ENCODE data around the gene C22orf15. TPM values are rescaled to one million over a fixed set of nuclear protein-coding genes. Genes with fewer than 3 reads are reported as not detected.
A peak's percentile ranks its signal among the peaks of the same experiment; 100 is the strongest.

The C22orf15 gene
- total and polyA plus RNA-seq, 2 experiments from 2014 or later, result 0.37 TPM; not detected in 1

- Histone ChIP-seq H3K9me3 (ENCODE audit: low read depth) (no peaks in the 10 kb centered on the region), H3K4me1 (ENCODE audit: insufficient read depth) (peaks cover 31% of the 10 kb centered on the region), H3K27me3 (no peaks in the 10 kb centered on the region), H3K79me2 (peaks cover 2% of the 10 kb centered on the region), H4K20me1 (ENCODE audit: insufficient read depth, poor library complexity, severe bottlenecking) (no peaks in the 10 kb centered on the region), H3K27ac (no peak overlapping the region), H3K36me3 (replicated peaks; ENCODE audit: insufficient read depth, low read depth) (no peaks in the 10 kb centered on the region), H3K9me2 (replicated peaks; ENCODE audit: insufficient read depth) (no peaks in the 10 kb centered on the region), H3K4me3 (no peak overlapping the region), H3K4me2 (no peak overlapping the region), H2AFZ (no peak overlapping the region)
- DNase-seq (ENCODE audit: low spot score), result peak; percentile 12
- TF ChIP-seq EZH2phosphoT487 (IDR thresholded peaks at IDR 0.05; ENCODE audit: low read depth, severe bottlenecking, unreplicated experiment), result no peak
- TF ChIP-seq CTCF (IDR thresholded peaks at IDR 0.05; ENCODE audit: poor library complexity), result no peak
- TF ChIP-seq EZH2 (IDR thresholded peaks at IDR 0.05; ENCODE audit: borderline replicate concordance), result no peak
- 58% methylated on average over 6 of the region's 6 CpGs for WGBS (ENCODE audit: low lambda C conversion rate, missing lambda C conversion rate)
Observed at GRCh38 chr22:23769321-23769965, 6.7 kb downstream of the C22orf15 start.

GRCh38 chr22:23772315-23772648 lies 9.5 kb downstream of the C22orf15 start:
- 37% methylated on average over 4 of the region's 6 CpGs for WGBS (ENCODE audit: low lambda C conversion rate, missing lambda C conversion rate)
- no peaks in the 10 kb centered on the region for H4K20me1 ChIP-seq (ENCODE audit: insufficient read depth, poor library complexity, severe bottlenecking)
- H3K79me2 ChIP-seq, result peaks cover 7% of the 10 kb centered on the region
- H3K4me2 ChIP-seq, result peak overlapping the region; percentile 97
- no peaks in the 10 kb centered on the region for H3K36me3 ChIP-seq (replicated peaks; ENCODE audit: insufficient read depth, low read depth)
- peak overlapping the region; percentile 72 for H3K27ac ChIP-seq
- no peak for DNase-seq (ENCODE audit: low spot score)
- no peaks in the 10 kb centered on the region for H3K27me3 ChIP-seq
- H3K9me3 ChIP-seq (ENCODE audit: low read depth), result no peaks in the 10 kb centered on the region
- TF ChIP-seq EZH2 (IDR thresholded peaks at IDR 0.05; ENCODE audit: borderline replicate concordance) (no peak), EZH2phosphoT487 (IDR thresholded peaks at IDR 0.05; ENCODE audit: low read depth, severe bottlenecking, unreplicated experiment) (no peak), CTCF (IDR thresholded peaks at IDR 0.05; ENCODE audit: poor library complexity) (no peak)
- no peaks in the 10 kb centered on the region for H3K9me2 ChIP-seq (replicated peaks; ENCODE audit: insufficient read depth)
- no peak overlapping the region for H3K4me3 ChIP-seq
- H3K4me1 ChIP-seq (ENCODE audit: insufficient read depth), result peaks cover 36% of the 10 kb centered on the region
- H2AFZ ChIP-seq, result peak overlapping the region; percentile 68

- H3K4me3 ChIP-seq, result peak within 1 kb of the TSS; percentile 83
- peak within 1 kb of the TSS; percentile 97 for H3K4me2 ChIP-seq
- no peaks in the 10 kb centered on the region for H3K36me3 ChIP-seq (replicated peaks; ENCODE audit: insufficient read depth, low read depth)
- H4K20me1 ChIP-seq (ENCODE audit: insufficient read depth, poor library complexity, severe bottlenecking), result no peaks in the 10 kb centered on the region
- H3K9me3 ChIP-seq (ENCODE audit: low read depth), result no peaks in the 10 kb centered on the region
- peaks cover 7% of the 10 kb centered on the region for H3K79me2 ChIP-seq
- H2AFZ ChIP-seq, result peak within 1 kb of the TSS; percentile 68
- peaks cover 36% of the 10 kb centered on the region for H3K4me1 ChIP-seq (ENCODE audit: insufficient read depth)
- TF ChIP-seq EZH2phosphoT487 (IDR thresholded peaks at IDR 0.05; ENCODE audit: low read depth, severe bottlenecking, unreplicated experiment), result no peak
- no peak for TF ChIP-seq EZH2 (IDR thresholded peaks at IDR 0.05; ENCODE audit: borderline replicate concordance)
- TF ChIP-seq CTCF (IDR thresholded peaks at IDR 0.05; ENCODE audit: poor library complexity), result no peak
- H3K9me2 ChIP-seq (replicated peaks; ENCODE audit: insufficient read depth), result no peaks in the 10 kb centered on the region
- DNase-seq (ENCODE audit: low spot score), result peak; percentile 86
- no peaks in the 10 kb centered on the region for H3K27me3 ChIP-seq
- WGBS (ENCODE audit: low lambda C conversion rate, missing lambda C conversion rate), result 2% methylated on average over 42 of the region's 79 CpGs
- peak within 1 kb of the TSS; percentile 72 for H3K27ac ChIP-seq
Observed at GRCh38 chr22:23772649-23773473, 10.1 kb downstream of the C22orf15 start, which contains the start of gene MMP11. Gene MMP11, plus strand, starts transcription at chr22:23772849. Its CDS starts 22 bp downstream, at chr22:23772871.

All from hepatocyte (in vitro differentiated cells).